GM19463 (cell line): ENCODE results near the gene NUBP2.
"Not testable (repeated sequence)": the region's sequence is repeated elsewhere in the genome, so short reads cannot be mapped to it uniquely, and the experiment has no call there.

ENCODE experiments used
- ATAC-seq: cut with Tn5 transposase; IDR thresholded peaks from one replicate; pipeline ENCODE4 v1.9.1; 2021; ENCODE audit warnings: mild to moderate bottlenecking, moderate library complexity; ENCODE audit not compliant: unreplicated experiment

The NUBP2 gene

DNA sequence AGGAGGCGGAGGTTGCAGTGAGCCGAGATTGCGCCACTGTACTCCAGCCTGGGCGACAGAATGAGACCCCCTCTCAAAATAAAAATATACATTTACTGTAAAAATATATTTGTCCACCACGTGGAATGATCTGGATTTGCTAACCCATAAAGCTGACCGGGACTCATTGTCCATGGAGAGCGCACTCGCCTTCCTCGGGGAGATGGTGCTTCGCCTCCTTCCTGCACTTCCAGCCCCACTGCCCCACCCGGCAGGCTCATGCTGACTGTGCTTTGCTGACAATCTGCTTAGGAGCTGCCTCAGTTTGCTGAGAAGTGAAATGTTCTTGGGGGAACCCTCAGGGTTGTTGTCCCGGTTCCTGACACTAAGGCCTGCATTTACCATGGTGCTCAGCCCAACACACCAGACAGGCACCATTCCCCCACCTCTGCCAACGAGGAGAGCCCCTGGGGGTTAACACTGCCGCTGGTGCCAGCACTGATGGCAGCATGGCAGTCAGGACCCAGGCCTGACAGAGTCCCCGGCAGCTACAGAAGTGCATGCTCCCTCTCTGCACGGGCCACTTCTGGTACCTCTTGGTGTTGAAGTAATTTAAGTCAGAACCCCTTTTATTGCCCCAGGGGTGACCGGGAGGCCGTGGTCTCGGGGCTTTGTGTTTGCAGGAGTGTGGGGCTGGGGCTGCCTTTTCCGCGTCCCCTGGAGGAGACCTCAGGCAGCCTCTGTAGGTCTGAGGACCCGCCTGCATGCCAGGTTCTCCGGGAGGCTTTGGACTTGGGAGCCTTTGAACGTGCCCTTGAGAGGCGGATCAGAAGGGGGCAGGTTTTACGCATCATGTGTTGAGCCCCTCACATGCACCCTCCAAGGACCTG is 2.5 kb downstream of the NUBP2 start:
- ATAC-seq: no peak

DNA sequence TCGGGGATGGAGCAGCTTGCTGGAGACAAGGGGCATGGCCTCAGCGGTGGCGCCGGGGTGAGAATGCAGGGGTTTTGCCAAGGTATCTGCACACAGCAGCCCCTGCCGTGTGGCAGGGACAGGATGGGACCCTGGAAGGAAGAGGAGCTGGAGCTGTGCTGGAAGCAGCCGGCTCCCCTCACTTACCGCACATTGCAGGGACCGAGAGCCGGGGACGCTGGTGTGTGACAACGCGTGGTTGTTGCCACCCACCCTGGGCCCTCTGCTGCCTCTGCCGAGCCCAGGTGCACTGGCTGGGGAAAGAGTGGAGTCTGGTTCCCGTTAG is 3.0 kb downstream of the NUBP2 start:
- ATAC-seq: no peak

DNA sequence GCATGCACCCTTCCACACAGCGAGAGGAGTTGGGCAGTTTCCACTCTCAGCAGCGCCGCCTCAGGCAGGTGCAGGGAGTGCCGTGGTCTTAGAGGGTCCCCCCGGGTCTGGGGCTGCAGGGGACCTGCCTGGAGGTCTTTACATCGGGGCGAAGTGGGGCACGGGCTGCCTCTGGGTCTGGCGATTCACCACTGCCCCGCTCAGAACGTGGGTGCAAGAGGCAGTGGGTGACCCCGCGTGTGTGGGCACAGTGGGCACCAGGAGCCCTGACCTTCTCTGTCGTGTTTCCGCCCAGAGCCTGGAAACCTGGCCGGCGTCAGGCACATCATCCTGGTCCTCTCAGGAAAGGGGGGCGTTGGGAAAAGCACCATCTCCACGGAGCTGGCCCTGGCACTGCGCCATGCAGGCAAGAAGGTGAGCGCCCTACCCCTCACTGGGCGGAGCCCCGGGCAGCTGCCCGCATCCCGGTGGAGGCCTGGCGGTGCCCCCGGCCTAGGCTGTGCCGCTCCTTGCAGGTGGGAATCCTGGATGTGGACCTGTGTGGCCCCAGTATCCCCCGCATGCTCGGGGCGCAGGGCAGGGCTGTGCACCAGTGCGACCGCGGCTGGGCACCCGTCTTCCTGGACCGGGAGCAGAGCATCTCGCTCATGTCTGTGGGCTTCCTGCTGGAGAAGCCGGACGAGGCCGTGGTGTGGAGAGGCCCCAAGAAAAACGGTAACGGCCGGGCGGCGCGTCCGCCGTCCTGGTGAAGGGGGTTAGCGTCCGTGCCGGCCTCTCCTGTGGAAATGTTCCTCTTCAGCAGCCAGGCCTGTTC is 3.7 kb downstream of the NUBP2 start:
- no peak for ATAC-seq

DNA sequence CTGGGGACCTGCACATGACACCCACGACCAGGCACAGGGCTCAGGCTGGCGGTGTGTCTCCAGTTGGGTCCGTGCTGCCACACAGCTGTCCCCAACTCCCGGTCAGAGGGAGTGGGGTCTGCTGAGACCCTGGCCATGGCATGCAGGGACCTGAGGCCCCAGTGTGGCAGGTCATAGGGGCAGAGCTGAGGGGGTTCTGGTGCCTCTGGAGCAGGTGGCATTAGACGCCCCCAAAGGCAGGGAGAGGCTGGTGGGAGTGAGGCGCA is 4.2 kb downstream of the NUBP2 start:
- ATAC-seq: no peak

DNA sequence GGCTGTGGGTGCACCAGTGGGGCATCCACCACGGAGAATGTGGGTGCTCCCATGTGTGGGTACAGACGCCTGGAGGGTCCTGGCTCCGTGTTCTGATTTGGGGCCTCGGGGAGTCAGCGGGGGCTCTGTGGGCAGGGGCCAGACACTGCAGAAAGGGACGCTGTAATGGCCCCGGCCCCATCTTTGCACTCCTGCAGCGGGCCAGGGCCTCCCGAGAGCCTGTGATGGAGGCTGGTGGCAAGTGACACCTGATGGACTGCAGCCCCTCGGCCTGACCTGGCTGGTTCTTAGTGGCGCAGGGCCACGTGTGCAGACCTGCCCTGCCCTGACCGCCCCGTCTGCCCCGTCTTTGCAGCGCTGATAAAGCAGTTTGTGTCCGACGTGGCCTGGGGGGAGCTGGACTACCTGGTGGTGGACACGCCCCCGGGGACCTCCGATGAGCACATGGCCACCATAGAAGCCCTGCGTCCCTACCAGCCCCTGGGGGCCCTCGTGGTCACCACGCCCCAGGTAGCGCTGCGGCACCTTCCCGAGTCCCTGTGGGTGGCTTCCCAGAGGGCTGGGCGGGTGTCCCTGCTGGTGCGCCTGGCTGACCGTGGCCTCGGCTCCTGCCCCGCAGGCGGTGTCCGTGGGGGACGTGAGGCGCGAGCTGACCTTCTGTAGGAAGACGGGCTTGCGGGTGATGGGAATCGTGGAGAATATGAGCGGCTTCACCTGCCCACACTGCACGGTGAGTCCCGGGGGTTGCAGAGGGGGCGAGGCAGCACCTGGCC is 4.7 kb downstream of the NUBP2 start:
- ATAC-seq: no peak

DNA sequence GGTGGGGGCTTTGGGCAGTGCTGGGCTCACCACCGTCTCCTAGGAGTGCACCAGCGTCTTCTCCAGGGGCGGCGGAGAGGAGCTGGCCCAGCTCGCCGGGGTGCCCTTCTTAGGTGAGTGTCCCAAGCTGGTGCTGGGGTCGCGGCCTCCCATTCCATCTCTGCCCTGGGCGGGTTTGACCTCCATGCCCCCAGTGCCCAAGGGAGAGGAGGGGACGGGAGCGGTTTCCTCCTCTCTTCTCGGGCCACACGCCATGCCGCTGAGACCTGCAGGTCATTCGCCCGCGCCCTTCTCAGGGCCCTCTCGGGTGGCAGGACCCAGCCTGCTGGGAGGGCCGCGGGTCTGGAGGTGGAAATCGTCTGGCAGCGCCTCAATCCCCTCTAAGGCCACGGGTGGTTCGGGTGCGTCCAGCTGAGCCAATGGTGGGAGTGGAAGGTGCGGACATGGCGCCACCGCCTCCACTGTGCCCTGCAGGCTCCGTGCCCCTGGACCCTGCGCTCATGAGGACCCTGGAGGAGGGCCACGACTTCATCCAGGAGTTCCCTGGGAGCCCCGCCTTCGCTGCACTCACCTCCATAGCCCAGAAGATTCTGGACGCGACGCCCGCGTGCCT is 5.4 kb downstream of the NUBP2 start:
- ATAC-seq: no peak

DNA sequence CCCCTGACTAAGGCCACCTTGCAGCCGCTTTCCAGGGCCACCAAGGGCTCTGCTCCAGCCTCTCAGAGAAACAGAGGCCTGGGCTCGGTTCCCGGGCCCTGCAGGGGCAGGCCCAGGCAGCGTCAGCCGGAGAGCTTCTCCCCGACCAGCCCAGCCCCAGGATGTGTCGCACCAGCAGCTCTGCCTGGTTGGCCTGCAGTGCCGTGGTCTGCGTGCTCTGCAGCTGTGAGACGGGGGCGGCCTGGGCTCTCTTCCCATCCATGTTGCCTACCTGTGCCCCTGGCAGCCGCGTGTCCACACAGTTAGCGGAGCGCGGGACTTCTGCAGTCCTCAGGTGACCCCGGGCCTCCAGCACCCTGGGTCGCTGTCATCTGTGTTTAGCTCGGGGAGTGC is 5.9 kb downstream of the NUBP2 start:
- ATAC-seq: no peak

DNA sequence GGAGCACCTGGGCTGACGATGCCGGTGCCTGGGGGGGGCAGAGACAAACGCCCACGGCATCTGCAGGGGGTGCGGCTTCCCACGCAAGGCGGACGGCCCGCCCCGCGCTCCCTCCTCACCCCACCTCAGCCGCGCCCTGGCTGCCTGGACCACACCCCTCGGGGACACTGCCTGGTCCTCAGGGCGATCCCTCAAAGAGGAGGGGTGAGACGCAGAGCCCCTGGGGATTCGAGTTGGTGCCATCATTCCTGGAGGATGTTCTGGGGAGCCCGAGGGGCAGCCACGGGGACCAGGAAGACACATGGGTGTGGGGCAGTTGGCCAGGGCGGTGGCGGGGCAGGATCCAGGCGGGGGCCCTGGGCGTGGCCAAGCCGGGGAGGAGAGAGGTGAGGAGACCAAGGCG is 6.9 kb downstream of the NUBP2 start:
- ATAC-seq: no peak

DNA sequence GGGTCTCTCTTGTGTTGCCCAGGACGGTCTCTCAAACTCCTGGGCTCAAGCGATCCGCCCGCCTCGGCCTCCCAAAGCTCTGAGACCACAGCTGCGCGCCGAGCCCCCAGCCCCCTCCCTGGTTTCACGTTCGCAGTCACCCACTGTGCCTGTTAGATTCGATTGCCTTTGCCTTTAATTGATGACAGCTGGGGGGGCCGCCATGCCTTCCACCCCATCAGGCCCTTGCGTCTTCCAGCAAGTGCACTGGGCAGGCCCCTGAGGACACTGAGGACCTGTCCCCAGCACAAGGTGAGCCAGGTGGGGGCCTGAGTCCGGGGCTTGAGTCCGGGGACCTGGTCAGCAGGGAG is 7.5 kb downstream of the NUBP2 start:
- ATAC-seq: no peak

DNA sequence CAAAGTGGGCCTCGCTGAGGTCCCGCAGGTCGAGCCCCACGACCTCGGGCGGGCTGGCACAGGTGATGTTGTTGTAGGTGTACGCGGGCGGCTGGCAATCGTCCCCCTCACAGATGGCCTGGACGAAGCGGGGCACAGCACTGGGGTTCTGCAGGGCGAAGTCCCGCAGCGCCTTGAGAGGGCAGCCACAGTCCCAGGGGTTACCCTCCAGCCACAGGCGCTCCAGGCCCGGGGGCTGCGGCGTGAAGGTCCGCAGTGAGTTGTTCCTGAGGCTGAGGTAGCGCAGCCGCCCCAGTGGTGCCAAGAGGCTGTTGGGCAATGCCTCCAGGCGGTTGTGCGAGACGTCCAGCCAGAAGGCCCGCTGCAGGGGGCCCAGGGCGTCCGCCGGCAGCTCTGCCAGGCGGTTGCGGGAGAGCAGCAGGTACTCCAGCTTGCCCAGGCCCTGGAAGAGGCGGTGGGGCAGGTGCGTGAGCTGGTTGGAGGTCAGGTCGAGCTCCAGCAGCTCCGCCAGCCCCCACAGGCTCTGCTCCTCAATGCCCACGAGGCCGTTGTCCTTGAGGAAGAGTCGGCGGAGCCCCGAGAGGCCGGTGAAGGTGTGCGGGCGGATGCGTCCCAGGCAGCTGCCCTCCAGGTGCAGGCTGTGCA is 8.0 kb downstream of the NUBP2 start:
- ATAC-seq: no peak

DNA sequence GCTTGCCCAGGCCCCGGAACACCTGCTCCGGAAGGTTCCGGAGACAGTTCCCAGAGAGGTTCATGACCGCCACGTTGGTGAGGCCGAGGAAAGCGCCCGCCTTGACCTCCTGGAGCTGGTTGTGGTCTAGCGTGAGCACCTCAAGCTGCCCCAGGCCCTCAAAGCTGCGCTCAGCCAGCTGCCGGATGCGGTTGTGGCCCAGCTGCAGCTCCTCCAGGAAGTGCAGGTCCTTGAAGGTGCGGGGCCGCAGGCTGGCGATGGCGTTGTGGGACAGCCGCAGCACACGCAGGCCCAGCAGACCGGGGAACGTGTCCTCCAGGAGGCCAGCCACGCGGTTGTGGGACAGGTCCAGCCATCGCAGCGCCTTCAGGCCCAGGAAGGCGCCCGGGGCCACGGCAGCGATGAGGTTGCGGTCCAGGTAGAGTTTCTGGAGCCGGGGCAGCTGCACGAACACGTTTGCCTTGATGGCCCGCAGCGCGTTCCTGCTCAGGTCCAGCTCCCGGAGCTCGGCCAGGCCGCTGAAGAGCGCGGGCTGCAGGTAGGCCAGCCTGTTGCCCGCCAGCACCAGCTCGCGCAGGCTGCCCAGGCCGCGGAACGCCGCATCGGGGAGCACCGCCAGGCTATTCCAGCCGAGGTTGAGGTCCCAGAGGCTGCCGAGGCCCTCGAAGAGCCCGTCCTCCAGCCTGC is 8.6 kb downstream of the NUBP2 start:
- ATAC-seq: no peak

DNA sequence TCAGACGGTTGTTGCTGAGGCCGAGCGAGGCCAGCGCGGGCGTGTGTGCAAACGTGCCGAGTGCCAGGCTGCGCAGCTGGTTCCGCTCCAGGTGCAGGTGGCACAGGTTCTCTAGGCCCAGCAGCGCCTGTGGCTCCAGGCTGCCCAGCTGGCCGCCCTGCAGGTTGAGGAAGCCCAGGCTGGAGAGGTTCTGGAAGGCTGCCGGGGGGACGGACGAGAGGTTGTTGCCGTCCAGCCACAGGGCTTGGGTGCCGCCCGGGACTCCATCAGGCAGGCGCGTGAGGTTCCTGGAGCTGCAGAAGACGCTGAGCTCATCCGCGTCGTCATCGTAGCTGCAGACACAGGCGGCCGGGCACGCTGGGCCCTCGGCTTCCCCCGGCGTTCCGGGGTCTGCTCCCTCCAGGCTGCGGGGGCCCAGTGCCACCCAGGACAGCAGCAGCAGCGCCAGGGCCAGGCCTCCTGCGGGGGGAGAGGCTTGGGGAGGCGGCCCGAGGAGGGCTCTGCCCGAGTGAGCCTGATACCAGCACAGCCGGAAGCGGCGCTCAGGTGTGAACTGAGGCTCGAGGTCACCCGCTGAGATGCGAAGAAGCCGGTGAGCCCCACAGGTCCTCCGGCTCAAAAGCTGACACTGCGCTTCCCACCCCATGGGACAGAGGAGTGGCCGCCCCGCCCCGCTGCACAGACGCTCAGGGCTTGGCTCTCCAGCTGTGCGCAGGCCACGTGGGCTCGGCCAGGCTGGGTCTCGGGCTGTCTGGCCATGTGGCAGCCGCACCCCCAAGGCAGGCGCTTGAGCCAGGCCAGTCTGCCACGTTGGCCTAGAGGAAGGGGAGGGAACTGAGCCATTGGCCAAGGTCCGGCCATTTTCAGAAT is 9.4 kb downstream of the NUBP2 start:
- ATAC-seq: no peak

DNA sequence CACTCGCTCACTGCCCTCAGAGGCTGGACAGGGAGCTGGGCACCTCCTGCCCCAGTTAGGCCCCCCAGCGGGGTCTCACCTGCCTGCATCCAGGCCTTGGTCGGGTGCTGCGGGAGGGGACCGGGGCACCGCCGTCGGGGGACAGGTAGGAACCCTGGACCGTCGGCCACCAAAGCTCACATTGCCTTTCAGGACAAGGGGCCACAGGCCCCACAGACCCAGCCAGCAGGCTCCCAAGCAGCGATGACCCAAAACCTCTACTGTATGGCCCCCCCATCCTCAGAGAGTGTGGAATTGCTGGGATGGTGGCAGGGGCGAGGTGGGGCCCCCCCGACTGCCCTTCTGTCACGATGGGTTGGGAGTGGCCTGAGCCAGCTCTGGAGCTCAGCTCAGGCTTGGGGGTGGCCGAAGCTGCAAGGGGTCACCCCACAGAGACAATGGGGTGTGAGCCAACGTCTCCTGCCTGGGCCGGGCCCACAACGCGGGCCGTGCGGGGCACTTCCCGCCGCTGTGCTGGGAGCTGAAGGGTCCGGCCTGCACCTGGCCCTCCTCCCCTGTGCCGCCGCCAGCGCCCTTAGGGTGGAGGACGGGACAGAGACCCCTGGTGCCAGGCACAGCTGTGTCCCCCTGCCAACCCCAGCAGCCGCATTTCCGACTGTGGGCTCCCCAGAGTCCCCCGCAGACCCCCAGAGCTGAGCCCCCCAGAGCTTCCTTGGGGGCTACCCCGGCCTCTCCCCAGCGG is 10.2 kb downstream of the NUBP2 start:
- no peak for ATAC-seq

DNA sequence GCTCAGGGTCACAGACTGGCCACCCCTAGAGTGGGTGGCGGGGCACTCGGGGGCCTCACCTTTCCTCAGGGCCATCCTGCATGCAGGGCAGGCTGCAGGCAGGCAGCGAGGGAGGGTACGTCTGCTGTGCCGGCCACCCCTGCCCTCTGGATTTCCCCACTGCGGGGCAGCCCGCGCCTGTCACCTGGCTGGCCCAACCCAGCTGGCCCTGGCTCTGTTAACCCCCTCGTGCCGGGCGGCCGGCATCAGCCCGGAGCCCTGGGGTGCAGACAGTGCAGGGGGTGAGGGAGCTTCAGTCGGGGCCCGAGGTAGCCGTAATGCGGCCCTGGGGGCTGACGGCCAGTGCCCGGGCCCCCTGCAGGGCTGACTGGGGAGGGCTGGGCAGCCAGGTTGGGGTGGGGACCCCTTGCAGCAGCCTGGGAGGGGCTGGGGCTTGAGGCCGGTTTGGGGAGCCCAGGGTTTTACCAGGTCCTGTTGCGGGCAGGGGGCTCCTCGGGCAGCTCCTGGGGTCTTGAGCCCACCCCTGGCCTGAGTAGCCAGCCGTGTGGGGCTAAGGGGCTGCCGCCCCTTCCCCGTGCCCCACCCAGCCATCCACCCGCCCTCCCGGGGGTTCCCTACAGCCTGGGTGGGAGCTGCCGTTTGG is 10.9 kb downstream of the NUBP2 start, which contains the start of gene IGFALS:
TSS of gene IGFALS (minus strand) at position 128 of the 643 bp plus-strand sequence. CDS start at position 75, 53 bp downstream.
- no peak for ATAC-seq

DNA sequence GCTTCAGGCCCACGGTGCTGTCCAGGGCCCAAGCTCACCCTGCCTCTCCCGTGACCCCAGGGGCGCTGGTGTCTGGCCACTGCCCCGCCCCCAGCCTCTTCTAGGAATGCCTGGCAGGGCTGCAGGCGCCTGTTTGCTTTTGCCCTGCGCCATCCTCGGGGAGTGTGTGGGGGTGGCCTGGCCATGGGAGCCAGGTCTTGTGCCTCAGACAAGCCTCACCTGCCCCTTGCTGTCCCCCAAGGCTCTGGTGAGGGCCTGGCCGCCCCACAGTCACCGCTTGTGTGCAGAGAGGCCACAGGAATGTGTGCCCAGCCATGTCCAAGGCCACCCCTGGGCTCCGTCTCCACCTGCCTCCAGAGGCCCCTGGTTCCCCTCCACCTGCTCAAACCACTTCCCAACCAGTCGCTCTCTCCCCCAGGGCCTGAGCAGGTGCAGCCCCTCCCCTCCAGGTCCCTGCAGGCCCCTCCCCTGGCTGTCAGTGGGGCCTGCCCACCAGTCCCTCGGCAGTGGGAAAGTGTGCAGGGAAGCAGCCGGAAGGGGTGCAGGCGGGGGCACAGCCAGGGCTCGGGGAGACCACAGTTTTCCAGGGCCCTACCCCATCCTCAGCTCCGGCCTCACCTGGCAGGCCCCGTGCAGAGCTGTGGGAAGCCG is 11.6 kb downstream of the NUBP2 start:
- ATAC-seq: no peak

DNA sequence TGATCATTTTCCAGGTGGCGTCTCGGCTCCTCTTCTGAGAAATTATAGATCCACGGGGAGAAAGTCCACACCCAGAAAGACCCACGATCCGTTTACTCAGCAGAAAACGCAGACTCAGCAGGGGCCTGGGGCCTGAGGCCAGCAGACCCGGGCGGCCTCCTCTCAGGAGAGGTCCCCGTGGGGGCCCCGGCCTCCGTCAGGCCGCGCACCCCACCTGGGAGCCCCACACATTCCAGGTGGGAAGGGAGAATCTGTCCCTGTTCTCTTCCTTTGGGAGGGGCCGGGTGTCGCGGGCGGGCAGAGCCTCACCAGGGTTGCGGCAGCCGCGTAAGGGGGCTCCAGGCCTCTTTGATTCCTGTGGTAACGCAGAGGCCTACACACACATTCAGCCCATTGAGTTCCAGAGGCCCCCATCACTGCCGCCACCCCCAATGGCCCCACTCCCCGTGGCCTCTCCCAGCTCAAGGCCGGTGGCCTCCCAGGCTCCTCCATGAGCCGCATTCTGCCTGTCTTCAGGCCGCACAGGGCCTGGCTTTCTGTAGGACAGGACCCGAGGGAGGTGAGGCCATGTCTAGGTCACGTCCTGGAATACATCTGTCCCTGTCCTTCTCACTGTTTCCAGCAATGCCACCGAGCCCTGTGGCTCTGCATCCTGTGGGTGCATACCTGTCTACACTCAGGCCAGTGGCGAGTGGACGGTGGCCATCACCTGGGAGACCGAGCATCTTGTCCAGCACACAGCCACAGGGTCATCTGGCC is 12.3 kb downstream of the NUBP2 start:
- ATAC-seq: no peak

DNA sequence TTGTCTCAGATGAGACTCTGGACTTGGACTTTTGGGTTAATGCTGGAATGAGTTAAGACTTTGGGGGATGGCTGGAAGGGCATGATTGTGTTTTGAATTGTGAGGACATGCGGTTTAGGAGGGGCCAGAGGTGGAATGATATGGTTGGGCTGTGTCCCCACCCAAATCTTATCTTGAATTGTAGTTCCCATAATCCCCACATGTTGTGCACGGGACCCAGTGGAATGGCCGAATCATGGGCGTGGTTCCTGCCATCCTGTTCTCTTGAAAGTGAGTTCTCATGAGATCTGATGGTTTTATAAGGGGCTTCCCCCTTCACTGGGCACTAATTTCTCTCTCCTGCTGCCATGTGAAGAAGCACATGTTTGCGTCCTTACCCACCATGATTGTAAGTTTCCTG is 16.5 kb downstream of the NUBP2 start:
- not testable (repeated sequence) for ATAC-seq
